Stimulated activated CD4-positive, alpha-beta T cell treated with anti-CD3 and anti-CD28 coated beads, Interleukin-1b, Interleukin-23, amount 100 ng/mL, for 48 hours (primary cell): ENCODE data around the gene NXT1.
"Not testable (repeated sequence)": the region's sequence is repeated elsewhere in the genome, so short reads cannot be mapped to it uniquely, and the experiment has no call there.

Source experiments
- DNase-seq: peaks from one replicate; pipeline ENCODE4 v3.0.0-alpha.2; 2020

NXT1 gene

GRCh38 chr20:23331450-23332350, 18.9 kb upstream of the NXT1 start:
- DNase-seq = no peak

- no peak for DNase-seq
Observed at GRCh38 chr20:23332467-23332866, 18.1 kb upstream of the NXT1 start.

- DNase-seq = no peak
Observed at GRCh38 chr20:23334111-23334510, 16.5 kb upstream of the NXT1 start.

GRCh38 chr20:23335521-23335920, 15.1 kb upstream of the NXT1 start:
- DNase-seq = no peak

- no peak for DNase-seq
Observed at GRCh38 chr20:23336476-23336875, 14.1 kb upstream of the NXT1 start.

GRCh38 chr20:23337312-23337711, 13.3 kb upstream of the NXT1 start:
- no peak for DNase-seq

GRCh38 chr20:23339986-23340385, 10.6 kb upstream of the NXT1 start:
- no peak for DNase-seq

GRCh38 chr20:23340524-23340923, 10.1 kb upstream of the NXT1 start:
- peak; percentile 39 for DNase-seq

- DNase-seq = no peak
Observed at GRCh38 chr20:23341073-23341472, 9.5 kb upstream of the NXT1 start.

- DNase-seq = no peak
Observed at GRCh38 chr20:23343590-23343989, 7.0 kb upstream of the NXT1 start.

- DNase-seq = no peak
Observed at GRCh38 chr20:23344336-23344735, 6.3 kb upstream of the NXT1 start.

GRCh38 chr20:23346002-23346401, 4.6 kb upstream of the NXT1 start:
- DNase-seq = no peak

- DNase-seq = no peak
Observed at GRCh38 chr20:23347791-23348190, 2.8 kb upstream of the NXT1 start.

GRCh38 chr20:23348510-23348909, 2.1 kb upstream of the NXT1 start:
- DNase-seq = not testable (repeated sequence)

- no peak for DNase-seq
Observed at GRCh38 chr20:23349338-23350195, 1.0 kb upstream of the NXT1 start.

GRCh38 chr20:23350904-23351838, 580 bp downstream of the NXT1 start:
- DNase-seq = peak; percentile 61

GRCh38 chr20:23356203-23356602, 5.6 kb downstream of the NXT1 start:
- no peak for DNase-seq

GRCh38 chr20:23357767-23358562, 7.4 kb downstream of the NXT1 start:
- peak; percentile 100 for DNase-seq

- DNase-seq = no peak
Observed at GRCh38 chr20:23358563-23358906, 7.9 kb downstream of the NXT1 start.

- no peak for DNase-seq
Observed at GRCh38 chr20:23358923-23359593, 8.5 kb downstream of the NXT1 start.

GRCh38 chr20:23360531-23360930, 9.9 kb downstream of the NXT1 start:
- no peak for DNase-seq

- no peak for DNase-seq
Observed at GRCh38 chr20:23361119-23361475, 10.5 kb downstream of the NXT1 start.
